ENCODE measurements around the gene CYP4F2. TPM values are rescaled to one million over a fixed set of nuclear protein-coding genes. Genes with fewer than 3 reads are reported as not detected.

Gene CYP4F2
- total and polyA plus RNA-seq, 2 donors (not counting 3 experiments of a cell fraction or from before 2014, with no cell fraction given), result not detected

DNA sequence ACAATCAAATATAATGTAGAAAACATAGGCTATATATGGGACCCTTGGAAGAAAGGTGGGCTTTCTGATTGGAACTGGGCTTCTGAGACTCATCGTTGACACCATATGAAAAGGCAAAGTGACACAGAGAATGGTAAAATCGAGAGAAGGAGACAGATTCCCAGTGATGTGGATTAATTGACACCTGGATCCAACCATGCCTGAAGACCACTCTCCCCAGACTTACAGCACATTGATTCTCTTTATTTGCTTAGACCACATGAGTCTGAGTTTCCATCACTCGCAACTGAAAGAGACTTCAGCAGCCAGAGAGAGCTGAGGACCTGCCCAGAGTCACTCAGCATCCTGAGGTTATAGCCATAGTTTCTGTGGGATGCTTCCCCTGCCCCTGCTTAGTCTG is 30.4 kb upstream of the CYP4F2 start:
- no peak overlapping the region for H2AFZ ChIP-seq (ENCODE audit: low read depth, low read length)
- no TSS peak for BruUV-seq (replicated peaks)
- no peak overlapping the region for H3K4me3 ChIP-seq (replicated peaks in 1 of 3; ENCODE audit: insufficient read depth in 1 of 3, low read depth in 1 of 3, low read length in 3 of 3)
- H3K9me3 ChIP-seq (replicated peaks; ENCODE audit: control insufficient read depth, insufficient read depth, low read length), result no peaks in the 10 kb centered on the region
- POLR2A ChIA-PET, result no interaction called here
- dilution Hi-C loops (cut with MboI; ENCODE audit: extremely low pct_ligation_motif_present, low sequenced_read_pairs), result no loop called here
- H3K4me2 ChIP-seq (ENCODE audit: insufficient read depth, low read length), result no peak overlapping the region
- H3K79me2 ChIP-seq (ENCODE audit: control insufficient read depth, insufficient read depth, low read length), result no peaks in the 10 kb centered on the region
- DNase-seq (ENCODE audit: low read depth, low spot score) (no peak), FAIRE-seq (no peak)
- no peaks in the 10 kb centered on the region for H3K9me1 ChIP-seq (replicated peaks; ENCODE audit: control insufficient read depth, extremely low read depth, insufficient read depth, low read length)
- H3K27me3 ChIP-seq (ENCODE audit: control insufficient read depth in 2 of 2, insufficient read depth in 2 of 2, low read length in 2 of 2), result no peaks in the 10 kb centered on the region
- H3K36me3 ChIP-seq (ENCODE audit: control insufficient read depth in 2 of 2, extremely low read depth in 1 of 2, insufficient read depth in 2 of 2, low read length in 2 of 2), result no peaks in the 10 kb centered on the region
- TF ChIP-seq, protein P1, sequence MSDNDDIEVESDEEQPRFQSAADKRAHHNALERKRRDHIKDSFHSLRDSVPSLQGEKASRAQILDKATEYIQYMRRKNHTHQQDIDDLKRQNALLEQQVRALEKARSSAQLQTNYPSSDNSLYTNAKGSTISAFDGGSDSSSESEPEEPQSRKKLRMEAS (IDR thresholded peaks at IDR 0.05; ENCODE audit: insufficient read depth, insufficient read length), result no peak
- no peak for TF ChIP-seq GATA2 (IDR thresholded peaks at IDR 0.05; ENCODE audit: insufficient read depth, insufficient read length, low read depth, low read length)
- no peak for TF ChIP-seq EZH2 (IDR thresholded peaks at IDR 0.05; ENCODE audit: borderline replicate concordance, low read depth, low read length, severe bottlenecking)
- TF ChIP-seq JUN (IDR thresholded peaks at IDR 0.05; ENCODE audit: borderline replicate concordance, insufficient read depth, insufficient read length, low read depth), result no peak
- H3K9ac ChIP-seq (replicated peaks; ENCODE audit: extremely low read depth, insufficient read depth, low read length), result no peak overlapping the region
- H3K4me1 ChIP-seq (ENCODE audit: control insufficient read depth, extremely low read depth, insufficient read depth, low read length), result no peaks in the 10 kb centered on the region
- H3K27ac ChIP-seq (ENCODE audit: insufficient read depth, low read depth, low read length), result no peak overlapping the region
- intact Hi-C loops (cut with micrococcal nuclease), result no loop called here
- CTCF ChIA-PET, result no interaction called here
- no peaks in the 10 kb centered on the region for H4K20me1 ChIP-seq (replicated peaks; ENCODE audit: control insufficient read depth, extremely low read depth, insufficient read depth, low read length)

DNA sequence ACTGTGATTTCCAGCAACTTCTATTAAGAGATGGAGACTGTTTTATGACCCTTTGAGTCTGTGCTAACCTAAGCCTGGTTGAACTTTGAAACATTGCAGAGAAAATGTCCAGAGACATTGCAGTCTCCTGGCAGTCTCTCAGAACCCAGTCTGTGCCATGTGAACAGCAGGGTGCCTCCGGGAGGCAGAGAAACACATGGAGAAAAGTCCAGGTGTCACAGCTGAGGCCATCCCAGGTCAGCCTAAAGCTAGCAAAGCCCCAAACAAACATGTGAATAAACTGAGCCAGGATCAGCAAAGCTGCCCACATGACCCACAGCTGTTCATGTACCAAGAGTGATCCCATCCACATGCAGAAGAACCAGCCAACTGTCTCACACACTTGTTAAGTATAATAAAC is 28.6 kb upstream of the CYP4F2 start:
- Histone ChIP-seq H3K27ac (ENCODE audit: insufficient read depth, low read depth, low read length) (no peak overlapping the region), H3K9ac (replicated peaks; ENCODE audit: extremely low read depth, insufficient read depth, low read length) (no peak overlapping the region), H3K9me3 (replicated peaks; ENCODE audit: control insufficient read depth, insufficient read depth, low read length) (no peaks in the 10 kb centered on the region), H2AFZ (ENCODE audit: low read depth, low read length) (no peak overlapping the region), H3K27me3 (ENCODE audit: control insufficient read depth in 2 of 2, insufficient read depth in 2 of 2, low read length in 2 of 2) (no peaks in the 10 kb centered on the region), H3K9me1 (replicated peaks; ENCODE audit: control insufficient read depth, extremely low read depth, insufficient read depth, low read length) (no peaks in the 10 kb centered on the region), H3K36me3 (ENCODE audit: control insufficient read depth in 2 of 2, extremely low read depth in 1 of 2, insufficient read depth in 2 of 2, low read length in 2 of 2) (no peaks in the 10 kb centered on the region), H4K20me1 (replicated peaks; ENCODE audit: control insufficient read depth, extremely low read depth, insufficient read depth, low read length) (no peaks in the 10 kb centered on the region), H3K79me2 (ENCODE audit: control insufficient read depth, insufficient read depth, low read length) (no peaks in the 10 kb centered on the region), H3K4me2 (ENCODE audit: insufficient read depth, low read length) (no peak overlapping the region), H3K4me1 (ENCODE audit: control insufficient read depth, extremely low read depth, insufficient read depth, low read length) (no peaks in the 10 kb centered on the region), H3K4me3 (replicated peaks in 1 of 3; ENCODE audit: insufficient read depth in 1 of 3, low read depth in 1 of 3, low read length in 3 of 3) (no peak overlapping the region)
- BruUV-seq (replicated peaks), result no TSS peak
- DNase-seq (ENCODE audit: low read depth, low spot score) (no peak), FAIRE-seq (no peak)
- dilution Hi-C loops (cut with MboI; ENCODE audit: extremely low pct_ligation_motif_present, low sequenced_read_pairs) (no loop called here), intact Hi-C loops (cut with micrococcal nuclease) (no loop called here)
- no peak for TF ChIP-seq FOS (IDR thresholded peaks at IDR 0.05; ENCODE audit: borderline replicate concordance, insufficient read depth, low read length)
- no peak for TF ChIP-seq EZH2 (IDR thresholded peaks at IDR 0.05; ENCODE audit: borderline replicate concordance, low read depth, low read length, severe bottlenecking)
- CTCF ChIA-PET, result no interaction called here
- POLR2A ChIA-PET, result no interaction called here

All from endothelial cell of umbilical vein (primary cell).